ENCODE measurements around the gene ENTPD2.

ENTPD2 gene

GRCh38 chr9:137048655-137049543 is 5.0 kb downstream of the ENTPD2 start:
- DNase-seq (ENCODE audit: extremely low read depth, low read depth) = no peak
- TF ChIP-seq CTCF (IDR thresholded peaks at IDR 0.05; ENCODE audit: low read depth, low read length, missing control alignments) = no peak

GRCh38 chr9:137046088-137046787 is 7.6 kb downstream of the ENTPD2 start, which contains the start of gene NPDC1:
Gene NPDC1 (minus strand): TSS chr9:137046177. CDS start chr9:137045989, 188 bp downstream.
- H3K4me3 ChIP-seq (replicated peaks; ENCODE audit: low read depth, low read length) = peak within 1 kb of the TSS; percentile 74
- TF ChIP-seq CTCF (IDR thresholded peaks at IDR 0.05; ENCODE audit: low read depth, low read length, missing control alignments) = peak; percentile 88
- peak; percentile 49 for DNase-seq (ENCODE audit: extremely low read depth, low read depth)

More at GRCh38 chr9:137048655-137049543, 5.0 kb downstream of the ENTPD2 start:
- no peak overlapping the region for H3K4me3 ChIP-seq (replicated peaks; ENCODE audit: low read depth, low read length)

GRCh38 chr9:137045294-137046087 is 8.4 kb downstream of the ENTPD2 start:
- TF ChIP-seq CTCF (IDR thresholded peaks at IDR 0.05; ENCODE audit: low read depth, low read length, missing control alignments) = no peak
- peak overlapping the region; percentile 74 for H3K4me3 ChIP-seq (replicated peaks; ENCODE audit: low read depth, low read length)
- DNase-seq (ENCODE audit: extremely low read depth, low read depth) = no peak

- peak overlapping the region; percentile 74 for H3K4me3 ChIP-seq (replicated peaks; ENCODE audit: low read depth, low read length)
- DNase-seq (ENCODE audit: extremely low read depth, low read depth) = no peak
- TF ChIP-seq CTCF (IDR thresholded peaks at IDR 0.05; ENCODE audit: low read depth, low read length, missing control alignments) = no peak
Observed at GRCh38 chr9:137044502-137045177, 9.2 kb downstream of the ENTPD2 start.

GRCh38 chr9:137044037-137044436 is 9.8 kb downstream of the ENTPD2 start:
- H3K4me3 ChIP-seq (replicated peaks; ENCODE audit: low read depth, low read length) = peak overlapping the region; percentile 74
- DNase-seq (ENCODE audit: extremely low read depth, low read depth) = no peak
- no peak for TF ChIP-seq CTCF (IDR thresholded peaks at IDR 0.05; ENCODE audit: low read depth, low read length, missing control alignments)

All from HFF-Myc (cell line).